ENCODE measurements around the gene AKT3. TPM values are rescaled to one million over a fixed set of nuclear protein-coding genes. Genes with fewer than 3 reads are reported as not detected.

AKT3 gene
- polyA plus RNA-seq, 1 donor (not counting 4 experiments of a cell fraction or from before 2014, with no cell fraction given) = 2.9 TPM

DNA sequence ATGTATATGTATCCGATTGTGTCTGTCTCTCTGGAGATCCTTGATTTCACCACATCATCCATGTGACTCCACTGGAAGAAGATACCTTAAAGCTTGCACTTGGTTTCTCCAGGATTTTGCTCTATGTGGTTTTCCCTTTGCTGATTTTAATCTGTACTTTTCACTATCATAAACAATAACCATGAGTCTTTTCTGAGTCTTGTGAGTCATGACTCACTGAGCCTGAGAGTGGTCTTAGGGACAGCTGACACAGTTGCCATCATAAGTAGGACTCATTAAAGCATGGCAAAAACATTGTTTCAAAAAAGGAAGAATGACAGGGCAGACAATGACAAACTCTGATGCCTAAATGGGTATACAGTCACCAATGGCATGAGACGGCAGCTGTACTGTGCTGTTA lies 226.2 kb downstream of the AKT3 start:
- Histone ChIP-seq H3K79me2 (ENCODE audit: control insufficient read depth, insufficient read depth, low read length) (no peaks in the 10 kb centered on the region), H2AFZ (ENCODE audit: control insufficient read depth, low read length) (no peak overlapping the region), H3K4me1 (ENCODE audit: control insufficient read depth, extremely low read depth, insufficient read depth, low read length) (no peaks in the 10 kb centered on the region), H3K27ac (ENCODE audit: control insufficient read depth, insufficient read depth, low read length) (no peak overlapping the region), H3K9me3 (ENCODE audit: control insufficient read depth, low read depth, low read length) (peaks cover 3% of the 10 kb centered on the region), H4K20me1 (ENCODE audit: control insufficient read depth, extremely low read depth, insufficient read depth, low read length) (no peaks in the 10 kb centered on the region), H3K4me2 (ENCODE audit: control insufficient read depth, extremely low read depth, insufficient read depth, low read depth, low read length) (no peak overlapping the region), H3K27me3 (ENCODE audit: control insufficient read depth, extremely low read depth, insufficient read depth, low read length) (no peaks in the 10 kb centered on the region), H3K36me3 (ENCODE audit: control insufficient read depth in 2 of 2, extremely low read depth in 1 of 2, insufficient read depth in 2 of 2, low read length in 2 of 2) (no peaks in the 10 kb centered on the region), H3K9me1 (ENCODE audit: control insufficient read depth, extremely low read depth, insufficient read depth, low read length) (no peaks in the 10 kb centered on the region), H3K4me3 (ENCODE audit: control insufficient read depth in 2 of 3, extremely low read depth in 1 of 3, insufficient read depth in 2 of 3, low read depth in 1 of 3, low read length in 3 of 3) (no peak overlapping the region), H3K9ac (ENCODE audit: control insufficient read depth, extremely low read depth, insufficient read depth, low read length) (no peak overlapping the region)
- TF ChIP-seq, protein P1, sequence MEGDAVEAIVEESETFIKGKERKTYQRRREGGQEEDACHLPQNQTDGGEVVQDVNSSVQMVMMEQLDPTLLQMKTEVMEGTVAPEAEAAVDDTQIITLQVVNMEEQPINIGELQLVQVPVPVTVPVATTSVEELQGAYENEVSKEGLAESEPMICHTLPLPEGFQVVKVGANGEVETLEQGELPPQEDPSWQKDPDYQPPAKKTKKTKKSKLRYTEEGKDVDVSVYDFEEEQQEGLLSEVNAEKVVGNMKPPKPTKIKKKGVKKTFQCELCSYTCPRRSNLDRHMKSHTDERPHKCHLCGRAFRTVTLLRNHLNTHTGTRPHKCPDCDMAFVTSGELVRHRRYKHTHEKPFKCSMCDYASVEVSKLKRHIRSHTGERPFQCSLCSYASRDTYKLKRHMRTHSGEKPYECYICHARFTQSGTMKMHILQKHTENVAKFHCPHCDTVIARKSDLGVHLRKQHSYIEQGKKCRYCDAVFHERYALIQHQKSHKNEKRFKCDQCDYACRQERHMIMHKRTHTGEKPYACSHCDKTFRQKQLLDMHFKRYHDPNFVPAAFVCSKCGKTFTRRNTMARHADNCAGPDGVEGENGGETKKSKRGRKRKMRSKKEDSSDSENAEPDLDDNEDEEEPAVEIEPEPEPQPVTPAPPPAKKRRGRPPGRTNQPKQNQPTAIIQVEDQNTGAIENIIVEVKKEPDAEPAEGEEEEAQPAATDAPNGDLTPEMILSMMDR (optimal IDR thresholded peaks at IDR 0.05 in 1 of 3, IDR thresholded peaks at IDR 0.05 in 1 of 3, conservative IDR thresholded peaks at IDR 0.05 in 1 of 3; ENCODE audit: extremely low read depth in 1 of 3, insufficient read depth in 2 of 3, low read length in 3 of 3) = no peak
- TF ChIP-seq EZH2 (IDR thresholded peaks at IDR 0.05; ENCODE audit: low read length) = no peak
- DNase-seq (ENCODE audit: low read depth, low spot score) (no peak), FAIRE-seq (no peak)
- dilution Hi-C loops (cut with MboI; ENCODE audit: extremely low pct_ligation_motif_present, low sequenced_read_pairs) = no loop called here

DNA sequence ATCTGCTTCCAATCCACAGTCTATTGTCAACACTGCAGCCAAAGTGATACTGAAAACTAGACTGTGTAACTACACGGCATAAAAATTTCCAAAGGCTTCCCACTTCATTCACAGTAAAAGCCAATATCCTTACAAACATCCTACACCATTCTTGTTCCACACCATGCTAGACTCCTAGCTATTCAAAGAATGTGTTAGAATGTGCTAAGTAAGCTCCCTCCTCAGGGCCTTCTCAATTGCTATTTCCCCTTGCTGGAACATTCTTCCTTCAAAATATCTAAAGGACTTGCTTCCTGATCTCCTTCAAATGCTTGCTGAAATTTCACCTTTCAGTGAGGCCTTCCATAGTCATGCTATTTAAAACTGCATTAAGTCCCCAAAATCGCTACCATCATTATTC lies 228.1 kb downstream of the AKT3 start:
- DNase-seq (ENCODE audit: low read depth, low spot score) = no peak
- H4K20me1 ChIP-seq (ENCODE audit: control insufficient read depth, extremely low read depth, insufficient read depth, low read length) = no peaks in the 10 kb centered on the region
- no peak overlapping the region for H3K4me3 ChIP-seq (ENCODE audit: control insufficient read depth in 2 of 3, extremely low read depth in 1 of 3, insufficient read depth in 2 of 3, low read depth in 1 of 3, low read length in 3 of 3)
- no peaks in the 10 kb centered on the region for H3K9me1 ChIP-seq (ENCODE audit: control insufficient read depth, extremely low read depth, insufficient read depth, low read length)
- dilution Hi-C loops (cut with MboI; ENCODE audit: extremely low pct_ligation_motif_present, low sequenced_read_pairs) = no loop called here
- no peaks in the 10 kb centered on the region for H3K36me3 ChIP-seq (ENCODE audit: control insufficient read depth in 2 of 2, extremely low read depth in 1 of 2, insufficient read depth in 2 of 2, low read length in 2 of 2)
- H3K27ac ChIP-seq (ENCODE audit: control insufficient read depth, insufficient read depth, low read length) = no peak overlapping the region
- no peak for TF ChIP-seq EZH2 (IDR thresholded peaks at IDR 0.05; ENCODE audit: low read length)
- TF ChIP-seq, protein P1 (optimal IDR thresholded peaks at IDR 0.05 in 1 of 3, IDR thresholded peaks at IDR 0.05 in 1 of 3, conservative IDR thresholded peaks at IDR 0.05 in 1 of 3; ENCODE audit: extremely low read depth in 1 of 3, insufficient read depth in 2 of 3, low read length in 3 of 3) = no peak
- no peak overlapping the region for H3K4me2 ChIP-seq (ENCODE audit: control insufficient read depth, extremely low read depth, insufficient read depth, low read depth, low read length)
- H3K9me3 ChIP-seq (ENCODE audit: control insufficient read depth, low read depth, low read length) = peaks cover 3% of the 10 kb centered on the region
- no peaks in the 10 kb centered on the region for H3K27me3 ChIP-seq (ENCODE audit: control insufficient read depth, extremely low read depth, insufficient read depth, low read length)
- H2AFZ ChIP-seq (ENCODE audit: control insufficient read depth, low read length) = no peak overlapping the region
- H3K4me1 ChIP-seq (ENCODE audit: control insufficient read depth, extremely low read depth, insufficient read depth, low read length) = no peaks in the 10 kb centered on the region
- no peak overlapping the region for H3K9ac ChIP-seq (ENCODE audit: control insufficient read depth, extremely low read depth, insufficient read depth, low read length)
- no peak for FAIRE-seq
- no peaks in the 10 kb centered on the region for H3K79me2 ChIP-seq (ENCODE audit: control insufficient read depth, insufficient read depth, low read length)
